PC-3 (cell line): ENCODE data around the gene OTX2.

ENCODE experiments used
- EZH2phosphoT487 ChIP-seq: fragments of 300-600 bp; sonication (generic); IDR thresholded peaks from 2 replicates; pipeline ENCODE4 v1.6.1; 2018; ENCODE audit warnings: mild to moderate bottlenecking, antibody characterized with exemption, low read length, borderline replicate concordance
- TF ChIP-seq, protein P1 (sequence below): fragments of 300-600 bp; sonication (generic); conservative IDR thresholded peaks from 2 replicates; pipeline ENCODE4 v1.5.1; 2017; ENCODE audit warnings: antibody characterized with exemption, low read depth, mild to moderate bottlenecking, low read length

DNA sequence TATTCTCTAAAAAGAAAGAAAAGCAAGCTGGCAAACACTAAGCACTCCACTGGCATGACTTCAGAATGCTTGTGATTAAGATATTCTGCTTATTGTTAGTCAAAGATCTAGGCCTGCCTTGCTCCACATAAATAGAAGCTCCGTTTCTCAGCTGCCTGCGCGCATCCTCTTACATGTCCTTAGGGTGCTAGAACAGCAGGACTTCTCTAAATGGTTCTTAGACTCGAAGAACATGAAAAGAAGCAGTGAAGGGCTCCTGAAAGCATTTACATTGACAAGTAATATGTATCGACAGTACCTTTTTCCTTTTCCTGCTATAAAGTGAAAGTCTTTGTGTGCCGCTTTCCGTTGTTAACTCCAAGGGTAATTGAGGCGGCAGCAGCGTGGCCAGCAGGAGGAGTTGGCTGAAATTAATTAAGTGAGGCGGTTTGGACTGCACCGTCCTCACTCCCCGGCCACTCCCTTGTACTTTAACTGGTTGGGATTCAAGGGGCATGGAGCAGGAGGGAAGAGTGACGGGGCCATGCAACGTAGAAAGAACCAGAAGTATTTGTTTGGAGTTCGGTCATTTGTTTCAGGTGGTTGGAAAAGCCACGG is 34.2 kb upstream of the OTX2 start:
- TF ChIP-seq, protein P1, sequence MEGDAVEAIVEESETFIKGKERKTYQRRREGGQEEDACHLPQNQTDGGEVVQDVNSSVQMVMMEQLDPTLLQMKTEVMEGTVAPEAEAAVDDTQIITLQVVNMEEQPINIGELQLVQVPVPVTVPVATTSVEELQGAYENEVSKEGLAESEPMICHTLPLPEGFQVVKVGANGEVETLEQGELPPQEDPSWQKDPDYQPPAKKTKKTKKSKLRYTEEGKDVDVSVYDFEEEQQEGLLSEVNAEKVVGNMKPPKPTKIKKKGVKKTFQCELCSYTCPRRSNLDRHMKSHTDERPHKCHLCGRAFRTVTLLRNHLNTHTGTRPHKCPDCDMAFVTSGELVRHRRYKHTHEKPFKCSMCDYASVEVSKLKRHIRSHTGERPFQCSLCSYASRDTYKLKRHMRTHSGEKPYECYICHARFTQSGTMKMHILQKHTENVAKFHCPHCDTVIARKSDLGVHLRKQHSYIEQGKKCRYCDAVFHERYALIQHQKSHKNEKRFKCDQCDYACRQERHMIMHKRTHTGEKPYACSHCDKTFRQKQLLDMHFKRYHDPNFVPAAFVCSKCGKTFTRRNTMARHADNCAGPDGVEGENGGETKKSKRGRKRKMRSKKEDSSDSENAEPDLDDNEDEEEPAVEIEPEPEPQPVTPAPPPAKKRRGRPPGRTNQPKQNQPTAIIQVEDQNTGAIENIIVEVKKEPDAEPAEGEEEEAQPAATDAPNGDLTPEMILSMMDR: no peak
- no peak for TF ChIP-seq EZH2phosphoT487
